Neuronal stem cell (in vitro differentiated cells): ENCODE data around the gene CTXN3.

Source experiments
- DNase-seq: peaks from one replicate; pipeline ENCODE4 v3.0.0-alpha.2; 2013; ENCODE audit warnings: low spot score
- H2AFZ ChIP-seq: one replicate; pipeline ENCODE4 v1.6.1; 2013; ENCODE audit warnings: mild to moderate bottlenecking, low read length, inconsistent platforms
- H2AK5ac ChIP-seq: 2 replicates; pipeline ENCODE4 v1.6.1; 2013; ENCODE audit warnings: low read depth, mild to moderate bottlenecking, inconsistent platforms, low read length, moderate library complexity, mixed read lengths
- H2BK120ac ChIP-seq: 2 replicates; pipeline ENCODE4 v1.6.1; 2013; ENCODE audit warnings: low read depth, mild to moderate bottlenecking, inconsistent platforms, low read length, moderate library complexity, mixed read lengths
- H2BK12ac ChIP-seq: one replicate; pipeline ENCODE4 v1.6.1; 2013; ENCODE audit warnings: low read length, inconsistent platforms
- H2BK15ac ChIP-seq: 2 replicates; pipeline ENCODE4 v1.6.1; 2013; ENCODE audit warnings: mild to moderate bottlenecking, low read length, inconsistent platforms, mixed read lengths
- H2BK5ac ChIP-seq: one replicate; pipeline ENCODE4 v1.6.1; 2013; ENCODE audit warnings: inconsistent platforms, mild to moderate bottlenecking, low read length, moderate library complexity
- H3K14ac ChIP-seq: one replicate; pipeline ENCODE4 v1.6.1; 2013; ENCODE audit warnings: low read length, inconsistent platforms
- H3K18ac ChIP-seq: 2 replicates; pipeline ENCODE4 v1.6.1; 2013; ENCODE audit warnings: low read length, inconsistent platforms
- H3K23ac ChIP-seq: 2 replicates; pipeline ENCODE4 v1.6.1; 2013; ENCODE audit warnings: low read depth, mild to moderate bottlenecking, mixed read lengths, low read length, inconsistent platforms; ENCODE audit not compliant: poor library complexity
- H3K27ac ChIP-seq: replicated peaks from 3 replicates; pipeline ENCODE4 v1.5.1; 2013; ENCODE audit warnings: low read length, inconsistent platforms
- H3K27me3 ChIP-seq, 3 experiments: 2 replicates each; pipeline ENCODE4 v1.6.1; 2013; ENCODE audit warnings: low read length in 3 of 3, mild to moderate bottlenecking in 2 of 3, inconsistent platforms in 1 of 3, low read depth in 1 of 3, mixed read lengths in 1 of 3, moderate library complexity in 1 of 3; ENCODE audit not compliant: control insufficient read depth in 3 of 3, insufficient read depth in 3 of 3
- H3K36me3 ChIP-seq, 2 donors: replicated peaks in 1 of 2; 2 replicates each; pipeline ENCODE4 v1.6.1; 2013; ENCODE audit warnings: low read length in 2 of 2; ENCODE audit not compliant: control insufficient read depth in 2 of 2, insufficient read depth in 2 of 2
- H3K4ac ChIP-seq: 2 replicates; pipeline ENCODE4 v1.6.1; 2013; ENCODE audit warnings: inconsistent platforms, mild to moderate bottlenecking, low read length, moderate library complexity
- H3K4me1 ChIP-seq, 2 donors: 1 replicate in 1 of 2; 2 replicates in 1 of 2; pipeline ENCODE4 v1.6.1; 2013; ENCODE audit warnings: low read length in 2 of 2, low read depth in 1 of 2; ENCODE audit not compliant: control insufficient read depth in 2 of 2, insufficient read depth in 1 of 2
- H3K4me2 ChIP-seq: one replicate; pipeline ENCODE4 v1.6.1; 2013; ENCODE audit warnings: mild to moderate bottlenecking, low read length, inconsistent platforms; ENCODE audit not compliant: insufficient read depth, poor library complexity, severe bottlenecking
- H3K4me3 ChIP-seq, 2 donors: 2 replicates each; pipeline ENCODE4 v1.5.1; 2013; ENCODE audit warnings: low read length in 2 of 2, mild to moderate bottlenecking in 2 of 2, inconsistent platforms in 1 of 2, moderate library complexity in 1 of 2
- H3K79me1 ChIP-seq: one replicate; pipeline ENCODE4 v1.6.1; 2013; ENCODE audit warnings: low read depth, mild to moderate bottlenecking, inconsistent platforms, low read length, moderate library complexity
- H3K9ac ChIP-seq: one replicate; pipeline ENCODE4 v1.6.1; 2013; ENCODE audit warnings: mild to moderate bottlenecking, low read depth, low read length, inconsistent platforms; ENCODE audit not compliant: poor library complexity
- H3K9me3 ChIP-seq, 2 donors: replicated peaks in 1 of 2; 2 replicates each; pipeline versions ENCODE3 to v1.6.1; 2013; ENCODE audit warnings: low read length in 2 of 2, mild to moderate bottlenecking in 2 of 2, inconsistent platforms in 1 of 2, low read depth in 1 of 2, mixed read lengths in 1 of 2, moderate library complexity in 1 of 2; ENCODE audit not compliant: control insufficient read depth in 2 of 2, insufficient read depth in 1 of 2
- H4K8ac ChIP-seq: one replicate; pipeline ENCODE4 v1.6.1; 2013; ENCODE audit warnings: low read depth, mild to moderate bottlenecking, inconsistent platforms, low read length, moderate library complexity
- H4K91ac ChIP-seq: one replicate; pipeline ENCODE4 v1.6.1; 2013; ENCODE audit warnings: low read length, low read depth, mild to moderate bottlenecking, inconsistent platforms; ENCODE audit not compliant: poor library complexity
- WGBS, 2 donors: extraction: QIAGEN DNeasy Blood & Tissue Kit; methylation state at CpG; one replicate each; pipeline ENCODE4 v1.1.7; 2013; ENCODE audit warnings: missing lambda C conversion rate in 2 of 2, mixed read lengths in 1 of 2; ENCODE audit not compliant: insufficient read length in 2 of 2, insufficient replicate concordance in 1 of 2; ENCODE audit errors: extremely low coverage in 2 of 2; 5-methylcytosine and 5-hydroxymethylcytosine counted together

The CTXN3 gene

DNA sequence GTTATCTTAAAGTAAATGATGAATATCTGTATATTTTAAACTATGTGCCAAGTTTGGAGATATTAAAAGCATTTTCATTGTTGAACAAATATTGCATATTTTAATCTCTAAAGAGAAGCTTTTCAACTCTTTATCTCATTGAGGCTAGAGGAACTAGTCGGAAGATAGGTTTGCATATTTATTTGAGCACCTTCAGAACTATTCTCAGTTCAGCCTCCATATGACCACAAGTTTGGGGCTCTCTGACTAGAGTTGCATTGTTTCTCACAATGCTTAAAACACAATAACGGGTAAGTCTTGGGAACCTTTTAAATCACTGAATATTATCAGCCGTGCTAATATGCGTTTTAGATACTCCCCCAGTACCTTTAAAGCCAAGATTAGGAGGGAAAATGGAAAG lies 47.3 kb upstream of the CTXN3 start:
- H2AFZ ChIP-seq: no peak overlapping the region
- no peak overlapping the region for H2BK15ac ChIP-seq
- H3K36me3 ChIP-seq: no peaks in the 10 kb centered on the region
- no CpG with 5 or more reads among the region's 4 CpGs for WGBS, 2 donors
- H2AK5ac ChIP-seq: no peak overlapping the region
- H2BK5ac ChIP-seq: no peak overlapping the region
- H3K27me3 ChIP-seq: no peaks in the 10 kb centered on the region
- H3K4me1 ChIP-seq: peaks cover 6 to 37% of the 10 kb centered on the region in 2 donors
- H3K79me1 ChIP-seq: no peaks in the 10 kb centered on the region
- no peak overlapping the region for H4K8ac ChIP-seq
- no peak overlapping the region for H3K4me3 ChIP-seq
- no peak overlapping the region for H3K4ac ChIP-seq
- H3K23ac ChIP-seq: no peak overlapping the region
- H2BK120ac ChIP-seq: no peak overlapping the region
- H3K27ac ChIP-seq: no peak overlapping the region
- no peak overlapping the region for H4K91ac ChIP-seq
- DNase-seq: no peak
- no peak overlapping the region for H3K14ac ChIP-seq
- no peaks in the 10 kb centered on the region for H3K9me3 ChIP-seq
- no peak overlapping the region for H2BK12ac ChIP-seq
- no peak overlapping the region for H3K9ac ChIP-seq
- H3K18ac ChIP-seq: no peak overlapping the region
- no peak overlapping the region for H3K4me2 ChIP-seq

DNA sequence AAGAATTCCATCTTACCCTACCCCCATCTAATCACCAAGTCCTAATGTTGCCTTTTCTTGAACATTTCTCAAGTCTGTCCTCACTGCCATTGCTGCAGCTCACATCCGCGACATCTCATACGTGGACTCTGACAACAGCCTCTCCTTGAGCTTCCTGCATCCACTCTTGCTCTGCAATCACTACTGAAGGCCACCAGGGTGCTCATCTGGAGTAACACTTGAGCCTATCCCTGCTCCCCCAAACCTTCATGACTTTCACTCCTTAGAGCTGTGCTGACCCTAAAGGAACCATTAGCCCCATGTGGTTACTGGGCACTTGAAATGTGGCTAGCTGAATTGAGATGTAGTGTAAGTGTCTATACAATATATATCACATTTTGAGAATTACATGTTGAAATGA lies 46.4 kb upstream of the CTXN3 start:
- no peak overlapping the region for H3K4me3 ChIP-seq
- H3K36me3 ChIP-seq: no peaks in the 10 kb centered on the region
- DNase-seq: no peak
- no peak overlapping the region for H2AK5ac ChIP-seq
- no peak overlapping the region for H2BK5ac ChIP-seq
- no peak overlapping the region for H3K27ac ChIP-seq
- no peaks in the 10 kb centered on the region for H3K27me3 ChIP-seq
- no peak overlapping the region for H4K8ac ChIP-seq
- no peak overlapping the region for H3K14ac ChIP-seq
- H2BK15ac ChIP-seq: no peak overlapping the region
- no peak overlapping the region for H4K91ac ChIP-seq
- no peaks in the 10 kb centered on the region for H3K9me3 ChIP-seq
- no peak overlapping the region for H3K23ac ChIP-seq
- no CpG with 5 or more reads among the region's 3 CpGs for WGBS, 2 donors
- no peak overlapping the region for H3K4ac ChIP-seq
- no peak overlapping the region for H2BK12ac ChIP-seq
- H3K4me1 ChIP-seq: peaks cover 6 to 37% of the 10 kb centered on the region in 2 donors
- H3K4me2 ChIP-seq: no peak overlapping the region
- H3K18ac ChIP-seq: no peak overlapping the region
- no peak overlapping the region for H3K9ac ChIP-seq
- no peak overlapping the region for H2AFZ ChIP-seq
- H2BK120ac ChIP-seq: no peak overlapping the region
- no peaks in the 10 kb centered on the region for H3K79me1 ChIP-seq

DNA sequence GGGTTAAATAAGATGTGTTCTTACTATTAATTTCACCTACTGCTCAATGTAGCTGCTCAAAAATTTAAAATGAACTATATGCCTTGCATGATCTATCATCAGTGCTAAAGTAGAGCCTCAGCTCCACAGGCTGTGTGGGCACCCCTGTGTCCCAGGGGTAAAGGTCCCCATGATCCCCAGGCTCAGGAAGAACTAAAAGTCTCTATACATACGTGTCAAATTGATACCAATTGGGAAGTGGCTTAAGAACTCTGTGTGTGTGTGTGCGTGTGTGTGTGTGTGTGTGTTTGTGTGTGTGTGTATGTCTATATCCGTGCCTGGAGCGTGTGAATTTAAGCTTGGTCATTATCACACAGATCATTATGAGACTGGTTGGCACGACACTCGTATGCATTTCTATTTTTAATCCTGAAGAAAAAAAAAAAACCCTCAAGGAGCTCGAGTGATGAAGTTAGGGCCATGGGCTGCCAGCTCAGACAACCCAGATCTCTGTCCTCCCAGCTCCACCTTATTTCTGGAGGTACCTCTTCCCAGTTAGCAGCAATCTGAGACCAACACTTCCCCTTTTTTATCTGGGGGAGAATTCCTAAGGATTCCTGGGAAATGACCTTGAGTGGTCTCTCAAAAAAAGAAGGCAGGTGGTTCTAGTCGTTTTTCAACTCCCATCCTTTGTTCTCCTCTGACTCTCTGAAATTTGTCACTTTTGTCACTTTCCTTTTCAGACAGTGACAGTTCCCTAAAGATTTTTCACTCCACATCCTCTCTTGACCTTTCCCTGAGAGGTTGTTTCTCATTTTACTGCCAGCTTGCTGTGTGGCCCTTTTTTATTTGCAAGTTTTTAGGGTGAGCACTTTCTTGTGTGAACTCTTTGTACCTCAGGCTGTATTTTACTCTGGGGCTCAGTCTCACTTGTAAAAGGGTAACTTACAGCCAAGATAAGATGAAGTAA lies 45.7 kb upstream of the CTXN3 start:
- Histone ChIP-seq H2BK120ac (no peak overlapping the region), H3K9me3 (no peaks in the 10 kb centered on the region), H3K79me1 (no peaks in the 10 kb centered on the region), H3K4me3 (no peak overlapping the region), H2BK15ac (no peak overlapping the region), H3K27me3 (no peaks in the 10 kb centered on the region), H3K9ac (no peak overlapping the region), H3K36me3 (no peaks in the 10 kb centered on the region), H3K27ac (no peak overlapping the region), H2BK5ac (no peak overlapping the region), H3K18ac (no peak overlapping the region), H3K4me2 (no peak overlapping the region), H4K8ac (no peak overlapping the region), H3K4ac (no peak overlapping the region), H3K23ac (no peak overlapping the region), H2BK12ac (no peak overlapping the region), H3K4me1 (peaks cover 6 to 37% of the 10 kb centered on the region in 2 donors), H2AFZ (peak overlapping the region; percentile 39), H3K14ac (no peak overlapping the region), H4K91ac (no peak overlapping the region), H2AK5ac (no peak overlapping the region)
- no CpG with 5 or more reads among the region's 8 CpGs for WGBS, 2 donors
- DNase-seq: no peak

DNA sequence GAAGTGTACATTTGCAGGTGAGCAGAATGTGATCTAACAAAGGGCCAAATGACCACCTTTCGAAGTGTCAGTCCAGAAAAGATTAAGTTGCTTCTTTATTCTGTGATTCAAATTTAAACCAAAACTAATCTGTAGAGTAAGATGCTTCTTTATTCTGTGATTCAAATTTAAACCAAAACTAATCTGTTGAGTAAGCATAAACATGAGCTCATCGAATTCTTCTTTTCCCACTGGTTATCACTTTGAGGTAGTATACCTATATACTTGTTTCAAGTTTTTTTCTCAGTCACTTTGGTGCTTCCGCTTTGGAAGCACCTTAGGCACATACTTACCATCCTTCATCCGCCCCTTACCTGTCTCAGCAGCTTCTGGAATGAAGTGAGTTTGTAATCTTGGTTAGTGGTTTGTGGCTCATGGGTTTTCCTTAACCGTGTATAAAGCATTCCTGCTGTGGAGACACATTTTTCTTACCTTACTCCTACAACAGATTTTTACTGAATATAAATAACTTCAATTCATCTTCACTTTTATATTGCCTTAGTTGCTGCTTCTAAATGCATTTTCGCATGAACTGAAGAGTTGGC lies 40.7 kb upstream of the CTXN3 start:
- no peak for DNase-seq
- H3K18ac ChIP-seq: no peak overlapping the region
- no peak overlapping the region for H4K91ac ChIP-seq
- H2BK120ac ChIP-seq: no peak overlapping the region
- no peaks in the 10 kb centered on the region for H3K79me1 ChIP-seq
- no CpG with 5 or more reads among the region's 6 CpGs for WGBS, 2 donors
- no peak overlapping the region for H3K27ac ChIP-seq
- H3K4me2 ChIP-seq: no peak overlapping the region
- H3K4ac ChIP-seq: no peak overlapping the region
- no peak overlapping the region for H2BK15ac ChIP-seq
- no peaks in the 10 kb centered on the region for H3K9me3 ChIP-seq
- no peak overlapping the region for H2BK12ac ChIP-seq
- no peaks in the 10 kb centered on the region for H3K36me3 ChIP-seq
- H3K27me3 ChIP-seq: no peaks in the 10 kb centered on the region
- H3K4me3 ChIP-seq: no peak overlapping the region
- peaks cover 8 to 16% of the 10 kb centered on the region in 2 donors for H3K4me1 ChIP-seq
- no peak overlapping the region for H2BK5ac ChIP-seq
- no peak overlapping the region for H3K14ac ChIP-seq
- H3K9ac ChIP-seq: no peak overlapping the region
- peak overlapping the region; percentile 12 for H2AFZ ChIP-seq
- H2AK5ac ChIP-seq: no peak overlapping the region
- no peak overlapping the region for H3K23ac ChIP-seq
- no peak overlapping the region for H4K8ac ChIP-seq
